Psoas muscle (tissue), 8 donors: ENCODE results near the gene N4BP2L2. TPM values are rescaled to one million over a fixed set of nuclear protein-coding genes. Genes with fewer than 3 reads are reported as not detected.

Experiments
- ATAC-seq, 4 donors: fragments of 200-7000 bp; cut with Tn5 transposase; one replicate each; pipeline ENCODE4 v1.9.1; 2020; ENCODE audit warnings: moderate library complexity in 3 of 4, mild to moderate bottlenecking in 2 of 4
- DNase-seq, 2 donors: peaks; one replicate each; pipeline ENCODE4 v3.0.0-alpha.2; 2020
- H3K27ac ChIP-seq: fragments of 200-600 bp; one replicate; pipeline ENCODE4 v1.8.0; 2022
- H3K27me3 ChIP-seq, 3 donors: fragments of 200-600 bp in 1 of 3; one replicate each; pipeline versions ENCODE4 v1.6.1 to v1.8.0; 2013 to 2022; ENCODE audit warnings: low read length in 2 of 3, mild to moderate bottlenecking in 2 of 3, moderate library complexity in 1 of 3; ENCODE audit not compliant: insufficient read depth in 3 of 3
- H3K36me3 ChIP-seq, 2 donors: fragments of 200-600 bp in 1 of 2; one replicate each; pipeline versions ENCODE4 v1.6.1 to v1.8.0; 2013 to 2022; ENCODE audit warnings: low read depth in 1 of 2, mild to moderate bottlenecking in 1 of 2, moderate library complexity in 1 of 2; ENCODE audit not compliant: insufficient read depth in 1 of 2
- H3K4me1 ChIP-seq: fragments of 200-600 bp; one replicate; pipeline ENCODE4 v1.8.0; 2022
- H3K4me3 ChIP-seq: fragments of 200-600 bp; one replicate; pipeline ENCODE4 v1.8.0; 2022; ENCODE audit warnings: mild to moderate bottlenecking
- H3K9me3 ChIP-seq: fragments of 200-600 bp; one replicate; pipeline ENCODE4 v1.8.0; 2022
- CTCF ChIP-seq: fragments of 200-600 bp; IDR thresholded peaks from one replicate; pipeline ENCODE4 v1.8.0; 2022; ENCODE audit warnings: antibody characterized with exemption
- WGBS, 3 donors: extraction: QIAGEN DNeasy Blood & Tissue Kit; methylation state at CpG; one replicate each; pipeline versions ENCODE4 v1.1.6 to v1.1.7; 2013; 5-methylcytosine and 5-hydroxymethylcytosine counted together
- intact Hi-C, 2 donors: fragments of 100-400 bp; cut with DNase I; formaldehyde crosslinking; loops; one replicate each; pipeline versions ENCODE4 v1.11.0 to v1.14.2; 2022
- polyA plus RNA-seq, 3 donors: library from polyadenylated mRNA; stranded (reverse); fragments of 200-250 nt; gene quantifications; one replicate each; pipeline ENCODE4 v1.2.3, GENCODE V29; 2013
- total RNA-seq, 4 donors: library from RNA; stranded (reverse); fragmentation: NEBNext Ultra II Directional in 2 of 4; extraction: Animal tissue kit (Norgen Biotek cat#: 25700) in 2 of 4; gene quantifications; one replicate each; pipeline versions ENCODE4 v1.2.1 to v1.2.4, GENCODE V29; 2021 to 2023
- donor health status: healthy with polysubstance abuse.
- donor health status: DM: no; HTN: no; CAD: no; lungs with moderate emphysema.
- donor health status: Bipolar disorder and iron deficiency.
- donor health status: healthy.
- donor health status: DM: yes; HTN: yes; CAD: no.
- donor health status: DM: no; HTN: no; CAD: no.
- donor health status: DM: no; HTN: no; CAD: no.
- donor health status: DM: yes; HTN: yes; CAD: no.

Gene N4BP2L2
- total and polyA plus RNA-seq, 7 donors: 23.6 to 153 (median 102) TPM

- WGBS, 3 donors: 8 to 44% (median 19%) methylated on average over 1 of the region's 1 CpG
- Histone ChIP-seq H3K9me3 (no peaks in the 10 kb centered on the region), H3K4me1 (peaks cover 5% of the 10 kb centered on the region), H3K4me3 (no peak overlapping the region), H3K36me3 (no peaks in the 10 kb centered on the region), H3K27ac (no peak overlapping the region), H3K27me3 (no peaks in the 10 kb centered on the region)
- intact Hi-C loops: no loop called here
- DNase-seq: no peak
- no peak for ATAC-seq
- no peak for TF ChIP-seq CTCF
These were observed 41.9 kb downstream of the N4BP2L2 start for GRCh38 chr13:32496599-32497160.

- no peaks in the 10 kb centered on the region for H3K9me3 ChIP-seq
- no peak for TF ChIP-seq CTCF
- H3K27ac ChIP-seq: no peak overlapping the region
- H3K36me3 ChIP-seq: no peaks in the 10 kb centered on the region
- H3K4me1 ChIP-seq: peaks cover 5% of the 10 kb centered on the region
- no peak overlapping the region for H3K4me3 ChIP-seq
- 90 to 99% (median 96%) methylated on average over 4 of the region's 4 CpGs for WGBS, 3 donors
- ATAC-seq (peak in 1 of 4 donors; percentile 22), DNase-seq (no peak)
- no peaks in the 10 kb centered on the region for H3K27me3 ChIP-seq
- intact Hi-C loops: no loop called here
These were observed 42.8 kb downstream of the N4BP2L2 start for GRCh38 chr13:32495841-32496240.

GRCh38 chr13:32495429-32495828 lies 43.2 kb downstream of the N4BP2L2 start:
- no peak for DNase-seq

GRCh38 chr13:32491028-32491427 lies 47.6 kb downstream of the N4BP2L2 start:
- Histone ChIP-seq H3K4me3 (no peak overlapping the region), H3K9me3 (no peaks in the 10 kb centered on the region), H3K27me3 (no peaks in the 10 kb centered on the region), H3K27ac (no peak overlapping the region), H3K4me1 (no peaks in the 10 kb centered on the region), H3K36me3 (no peaks in the 10 kb centered on the region)
- DNase-seq (no peak), ATAC-seq (no peak)
- WGBS, 3 donors: 97 to 100% (median 97%) methylated on average over 1 of the region's 1 CpG
- intact Hi-C loops: no loop called here
- no peak for TF ChIP-seq CTCF

More at GRCh38 chr13:32495429-32495828, 43.2 kb downstream of the N4BP2L2 start:
- H3K4me1 ChIP-seq: peaks cover 5% of the 10 kb centered on the region
- intact Hi-C loops: no loop called here
- no peak overlapping the region for H3K27ac ChIP-seq
- peak in 2 of 4 donors; percentile 29 to 51 for ATAC-seq
- no peaks in the 10 kb centered on the region for H3K36me3 ChIP-seq
- no peaks in the 10 kb centered on the region for H3K27me3 ChIP-seq
- no peaks in the 10 kb centered on the region for H3K9me3 ChIP-seq
- H3K4me3 ChIP-seq: no peak overlapping the region
- WGBS, 3 donors: 75 to 86% (median 79%) methylated on average over 5 of the region's 5 CpGs
- TF ChIP-seq CTCF: no peak

- Histone ChIP-seq H3K27ac (peak overlapping the region; percentile 80), H3K9me3 (no peaks in the 10 kb centered on the region), H3K27me3 (no peaks in the 10 kb centered on the region), H3K4me1 (peaks cover 51% of the 10 kb centered on the region), H3K4me3 (no peak overlapping the region), H3K36me3 (peaks cover 0 to 11% of the 10 kb centered on the region in 2 donors)
- no peak for TF ChIP-seq CTCF
- DNase-seq (peak in 1 of 2 donors; percentile 73), ATAC-seq (peak; percentile 53 to 87 (median 79))
- intact Hi-C loops: no loop called here
- WGBS, 3 donors: 30 to 53% (median 38%) methylated on average over 5 of the region's 5 CpGs
These were observed 61.7 kb downstream of the N4BP2L2 start for GRCh38 chr13:32476892-32477291.
